ENCODE measurements around the gene GPRC5B.

DNA sequence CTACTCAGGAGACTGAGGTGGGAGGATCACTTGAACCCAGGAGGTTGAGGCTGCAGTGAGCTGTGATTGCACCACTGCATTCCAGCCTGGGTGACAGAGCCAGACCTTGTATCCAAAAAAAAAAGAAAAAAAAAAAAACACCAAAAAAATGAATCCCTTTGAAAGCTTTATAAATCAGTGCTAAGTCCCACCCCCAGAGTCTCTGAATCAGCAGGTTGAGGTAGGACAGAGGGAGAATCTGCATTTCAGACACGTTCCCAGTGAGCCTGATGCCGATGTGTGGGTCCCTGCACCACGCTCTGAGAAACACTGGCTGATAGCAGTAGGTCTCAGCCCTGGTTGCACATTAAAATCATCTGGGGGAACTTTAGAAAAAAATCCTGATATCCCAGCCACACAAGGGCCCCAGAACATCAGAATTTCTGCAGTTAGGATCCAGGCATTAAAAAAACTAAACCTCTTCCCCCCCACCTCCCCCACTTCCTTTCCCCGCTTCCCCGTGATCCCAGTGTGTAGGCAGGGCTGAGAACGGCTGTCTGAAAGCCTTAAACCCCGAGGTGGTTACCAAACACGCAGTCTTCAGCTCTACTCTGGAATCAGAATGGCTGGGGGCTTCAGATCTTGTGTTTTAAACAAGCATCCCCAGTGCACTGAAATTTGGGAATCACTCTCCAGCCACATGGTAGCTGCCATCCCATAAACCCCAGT is 27.3 kb upstream of the GPRC5B start:
- TF ChIP-seq CTCF (conservative IDR thresholded peaks at IDR 0.05): no peak
- TF ChIP-seq ZFX (IDR thresholded peaks at IDR 0.05): no peak
